Aorta (tissue), 5 donors: ENCODE measurements around the gene FCF1. TPM values are rescaled to one million over a fixed set of nuclear protein-coding genes. Genes with fewer than 3 reads are reported as not detected.
A peak's percentile ranks its signal among the peaks of the same experiment; 100 is the strongest.

Source experiments
- ATAC-seq: fragments of 200-7000 bp; cut with Tn5 transposase; one replicate; pipeline ENCODE4 v1.9.1; 2022; ENCODE audit warnings: moderate library complexity; ENCODE audit not compliant: low FRiP score
- DNase-seq, 2 donors: peaks; one replicate each; pipeline ENCODE4 v3.0.0-alpha.2; 2020
- H3K27ac ChIP-seq, 2 donors: one replicate each; pipeline ENCODE4 v1.5.1; 2013; ENCODE audit warnings: low read length in 2 of 2, mild to moderate bottlenecking in 2 of 2, moderate library complexity in 2 of 2, control low read depth in 1 of 2, inconsistent platforms in 1 of 2, low read depth in 1 of 2
- H3K27me3 ChIP-seq, 2 donors: one replicate each; pipeline ENCODE4 v1.6.1; 2013; ENCODE audit warnings: control low read depth in 1 of 2, low read length in 1 of 2, mild to moderate bottlenecking in 1 of 2, moderate library complexity in 1 of 2; ENCODE audit not compliant: insufficient read depth in 2 of 2, control insufficient read depth in 1 of 2
- H3K36me3 ChIP-seq, 2 donors: one replicate each; pipeline ENCODE4 v1.6.1; 2013; ENCODE audit warnings: control low read depth in 1 of 2, low read length in 1 of 2, mild to moderate bottlenecking in 1 of 2; ENCODE audit not compliant: insufficient read depth in 2 of 2, control insufficient read depth in 1 of 2
- H3K4me1 ChIP-seq, 2 donors: one replicate each; pipeline ENCODE4 v1.6.1; 2013; ENCODE audit warnings: low read length in 2 of 2, control low read depth in 1 of 2, mild to moderate bottlenecking in 1 of 2, moderate library complexity in 1 of 2; ENCODE audit not compliant: insufficient read depth in 2 of 2, control insufficient read depth in 1 of 2
- H3K4me3 ChIP-seq, 2 donors: one replicate each; pipeline ENCODE4 v1.5.1; 2013; ENCODE audit warnings: low read length in 2 of 2, control low read depth in 1 of 2, mild to moderate bottlenecking in 1 of 2
- H3K9me3 ChIP-seq: one replicate; pipeline ENCODE4 v1.6.1; 2013; ENCODE audit warnings: mild to moderate bottlenecking, low read length; ENCODE audit not compliant: control insufficient read depth
- WGBS, 2 donors: extraction: QIAGEN DNeasy Blood & Tissue Kit; methylation state at CpG; one replicate each; pipeline ENCODE4 v1.1.7; 2013; 5-methylcytosine and 5-hydroxymethylcytosine counted together
- intact Hi-C, 2 donors: fragments of 100-400 bp; cut with DNase I; formaldehyde crosslinking; loops; one replicate each; pipeline versions ENCODE4 v1.14.2 to v1.15.0; 2022
- polyA plus RNA-seq, 2 donors: library from polyadenylated mRNA; stranded (reverse); fragments of 200-250 nt; gene quantifications; one replicate each; pipeline ENCODE4 v1.2.3, GENCODE V29; 2013
- total RNA-seq, 2 donors: library from RNA; stranded (reverse); fragmentation: NEBNext Ultra II Directional; extraction: Animal tissue kit (Norgen Biotek cat#: 25700); gene quantifications; one replicate each; pipeline ENCODE4 v1.2.1, GENCODE V29; 2021
- donor health status: healthy with polysubstance abuse.
- donor health status: Bipolar disorder and iron deficiency.
- donor health status: DM: no; HTN: no; CAD: no.
- donor health status: DM: no; HTN: no; CAD: no.
- donor health status: DM: yes; HTN: yes; CAD: no.

The FCF1 gene
- total and polyA plus RNA-seq, 4 donors = 22.6 to 42.4 (median 33.4) TPM

- no peak overlapping the region for H3K27ac ChIP-seq
- no peak for ATAC-seq
Observed at GRCh38 chr14:74763803-74764531, 51.0 kb downstream of the FCF1 start.

GRCh38 chr14:74765721-74766120 is 52.8 kb downstream of the FCF1 start:
- Histone ChIP-seq H3K27me3 (no peaks in the 10 kb centered on the region), H3K27ac (no peak overlapping the region), H3K36me3 (no peaks in the 10 kb centered on the region), H3K9me3 (no peaks in the 10 kb centered on the region), H3K4me3 (peak overlapping the region; percentile 26 to 66), H3K4me1 (peaks cover 0 to 2% of the 10 kb centered on the region in 2 donors)
- DNase-seq = no peak
- no peak for ATAC-seq
- intact Hi-C loops = no loop called here

More at GRCh38 chr14:74763803-74764531, 51.0 kb downstream of the FCF1 start:
- H3K9me3 ChIP-seq = no peaks in the 10 kb centered on the region
- DNase-seq = no peak
- 1% methylated on average over 17 to 19 of the region's 19 CpGs for WGBS, 2 donors
- H3K4me3 ChIP-seq = peak overlapping the region; percentile 36 to 66
- H3K4me1 ChIP-seq = peaks cover 0 to 2% of the 10 kb centered on the region in 2 donors
- no peaks in the 10 kb centered on the region for H3K27me3 ChIP-seq
- no peaks in the 10 kb centered on the region for H3K36me3 ChIP-seq
- intact Hi-C loops = loop anchor here in 1 of 2 donors (5.0 kb wide), 1 partner anchor 152 kb away; the partner anchor contains the start of gene LTBP2

GRCh38 chr14:74771399-74771798 is 58.5 kb downstream of the FCF1 start:
- Histone ChIP-seq H3K4me1 (peaks cover 0 to 2% of the 10 kb centered on the region in 2 donors), H3K9me3 (no peaks in the 10 kb centered on the region), H3K27me3 (no peaks in the 10 kb centered on the region), H3K36me3 (no peaks in the 10 kb centered on the region), H3K4me3 (no peak overlapping the region), H3K27ac (no peak overlapping the region)
- ATAC-seq (no peak), DNase-seq (no peak)
- 56 to 68% methylated on average over 5 of the region's 5 CpGs for WGBS, 2 donors
- intact Hi-C loops = no loop called here

- ATAC-seq (no peak), DNase-seq (no peak)
- H3K27me3 ChIP-seq = no peaks in the 10 kb centered on the region
- no peak overlapping the region for H3K27ac ChIP-seq
- H3K4me1 ChIP-seq = no peaks in the 10 kb centered on the region
- H3K4me3 ChIP-seq = no peak overlapping the region
- intact Hi-C loops = no loop called here
- H3K36me3 ChIP-seq = peaks cover 0 to 2% of the 10 kb centered on the region in 2 donors
- no peaks in the 10 kb centered on the region for H3K9me3 ChIP-seq
Observed at GRCh38 chr14:74784634-74785033, 71.7 kb downstream of the FCF1 start.

- DNase-seq (no peak), ATAC-seq (no peak)
- intact Hi-C loops = no loop called here
- Histone ChIP-seq H3K4me1 (no peaks in the 10 kb centered on the region), H3K27ac (no peak overlapping the region), H3K4me3 (no peak overlapping the region), H3K36me3 (peaks cover 0 to 2% of the 10 kb centered on the region in 2 donors), H3K9me3 (no peaks in the 10 kb centered on the region), H3K27me3 (no peaks in the 10 kb centered on the region)
- 28 to 38% methylated on average over 1 of the region's 1 CpG for WGBS, 2 donors
Observed at GRCh38 chr14:74785056-74785613, 72.2 kb downstream of the FCF1 start.

- 93 to 95% methylated on average over 2 of the region's 2 CpGs for WGBS, 2 donors
- H3K4me3 ChIP-seq = no peak overlapping the region
- peaks cover 0 to 2% of the 10 kb centered on the region in 2 donors for H3K36me3 ChIP-seq
- DNase-seq (no peak), ATAC-seq (no peak)
- no peak overlapping the region for H3K27ac ChIP-seq
- intact Hi-C loops = no loop called here
- no peaks in the 10 kb centered on the region for H3K9me3 ChIP-seq
- H3K4me1 ChIP-seq = no peaks in the 10 kb centered on the region
- H3K27me3 ChIP-seq = no peaks in the 10 kb centered on the region
Observed at GRCh38 chr14:74786796-74787315, 73.9 kb downstream of the FCF1 start.

Other genes starting within 250 kb of the FCF1 start
- gene NPC2, start 219.8 kb upstream of the FCF1 start, total RNA-seq = 100 to 1,000 TPM; 204 to 277 TPM
- gene NPC2, start 219.8 kb upstream of the FCF1 start, polyA plus RNA-seq = 100 to 1,000 TPM; 245 to 389 TPM
- gene ISCA2, start 219.4 kb upstream of the FCF1 start, total RNA-seq = 10 to 100 TPM; 12.9 to 15.9 TPM
- 10 to 100 TPM; 14.5 TPM for gene ISCA2, start 219.4 kb upstream of the FCF1 start, polyA plus RNA-seq
- 100 to 1,000 TPM; 209 to 363 TPM for gene LTBP2, start 100.9 kb upstream of the FCF1 start, total RNA-seq
- gene LTBP2, start 100.9 kb upstream of the FCF1 start, polyA plus RNA-seq = 100 to 1,000 TPM in 1 of 2 donors, 10 to 100 TPM in 1; 40.4 to 247 TPM
- gene AREL1, start 64 bp upstream of the FCF1 start, total RNA-seq = 10 to 100 TPM; 32.7 to 35.7 TPM
- gene AREL1, start 64 bp upstream of the FCF1 start, polyA plus RNA-seq = 10 to 100 TPM in 1 of 2 donors, 1 to 10 TPM in 1; 3.9 to 11.1 TPM
- gene YLPM1, start 50.2 kb downstream of the FCF1 start, total RNA-seq = 10 to 100 TPM; 58.4 to 79.9 TPM
- gene YLPM1, start 50.2 kb downstream of the FCF1 start, polyA plus RNA-seq = 10 to 100 TPM; 11.8 to 20.0 TPM
- not detected for gene PROX2, start 163.0 kb downstream of the FCF1 start, total RNA-seq
- gene PROX2, start 163.0 kb downstream of the FCF1 start, polyA plus RNA-seq = not detected
- 10 to 100 TPM; 76.1 to 80.3 TPM for gene DLST, start 168.8 kb downstream of the FCF1 start, total RNA-seq
- gene DLST, start 168.8 kb downstream of the FCF1 start, polyA plus RNA-seq = 10 to 100 TPM; 34.7 to 69.4 TPM
- 10 to 100 TPM; 12.6 to 17.3 TPM for gene RPS6KL1, start 210.1 kb downstream of the FCF1 start, total RNA-seq
- 10 to 100 TPM in 1 of 2 donors, 1 to 10 TPM in 1; 3.3 to 13.8 TPM for gene RPS6KL1, start 210.1 kb downstream of the FCF1 start, polyA plus RNA-seq
- gene PGF, start 242.5 kb downstream of the FCF1 start, total RNA-seq = 10 to 100 TPM; 29.1 to 33.7 TPM
- 10 to 100 TPM in 1 of 2 donors, 1 to 10 TPM in 1; 7.6 to 16.3 TPM for gene PGF, start 242.5 kb downstream of the FCF1 start, polyA plus RNA-seq